ENCODE measurements around the gene CCDC92B. TPM values are rescaled to one million over a fixed set of nuclear protein-coding genes. Genes with fewer than 3 reads are reported as not detected.
"Not testable (repeated sequence)": the region's sequence is repeated elsewhere in the genome, so short reads cannot be mapped to it uniquely, and the experiment has no call there.

CCDC92B gene
- total RNA-seq, 1 donor from 2014 or later, result not detected

GRCh38 chr17:2690165-2691068 lies 59.0 kb downstream of the CCDC92B start:
- no peak for DNase-seq (ENCODE audit: low read depth in 2 of 2)

GRCh38 chr17:2689411-2690164 lies 59.9 kb downstream of the CCDC92B start:
- no peak for DNase-seq (ENCODE audit: low read depth in 2 of 2)

GRCh38 chr17:2688351-2689342 lies 60.8 kb downstream of the CCDC92B start:
- DNase-seq (ENCODE audit: low read depth in 2 of 2), result no peak

- DNase-seq (ENCODE audit: low read depth in 2 of 2), result no peak
Observed at GRCh38 chr17:2687074-2687418, 62.4 kb downstream of the CCDC92B start.

GRCh38 chr17:2685696-2686095 lies 63.8 kb downstream of the CCDC92B start:
- DNase-seq (ENCODE audit: low read depth in 2 of 2), result no peak

- no peak for DNase-seq (ENCODE audit: low read depth in 2 of 2)
Observed at GRCh38 chr17:2684549-2684948, 64.9 kb downstream of the CCDC92B start.

GRCh38 chr17:2683912-2684311 lies 65.5 kb downstream of the CCDC92B start:
- peak in 1 of 2 donors; percentile 71 for DNase-seq (ENCODE audit: low read depth in 2 of 2)

- DNase-seq (ENCODE audit: low read depth in 2 of 2), result no peak
Observed at GRCh38 chr17:2682176-2682938, 67.1 kb downstream of the CCDC92B start.

GRCh38 chr17:2681650-2682049 lies 67.8 kb downstream of the CCDC92B start:
- no peak for DNase-seq (ENCODE audit: low read depth in 2 of 2)

GRCh38 chr17:2680961-2681360 lies 68.5 kb downstream of the CCDC92B start:
- DNase-seq (ENCODE audit: low read depth in 2 of 2), result no peak

- DNase-seq (ENCODE audit: low read depth in 2 of 2), result not testable (repeated sequence)
Observed at GRCh38 chr17:2679247-2679646, 70.2 kb downstream of the CCDC92B start.

Other genes starting within 250 kb of the CCDC92B start
- 7.3 and 7.8 TPM in 2 replicates for gene METTL16, start 237.8 kb downstream of the CCDC92B start, total RNA-seq
- gene PAFAH1B1, start 156.0 kb downstream of the CCDC92B start, total RNA-seq, result 53.6 and 58.3 TPM in 2 replicates
- gene CLUH, start 37.9 kb downstream of the CCDC92B start, total RNA-seq, result 26.4 and 29.0 TPM in 2 replicates
- 0.87 and 1.2 TPM in 2 replicates for gene RAP1GAP2, start 46.8 kb upstream of the CCDC92B start, total RNA-seq